ENCODE measurements around the gene COL5A1.

COL5A1 gene

DNA sequence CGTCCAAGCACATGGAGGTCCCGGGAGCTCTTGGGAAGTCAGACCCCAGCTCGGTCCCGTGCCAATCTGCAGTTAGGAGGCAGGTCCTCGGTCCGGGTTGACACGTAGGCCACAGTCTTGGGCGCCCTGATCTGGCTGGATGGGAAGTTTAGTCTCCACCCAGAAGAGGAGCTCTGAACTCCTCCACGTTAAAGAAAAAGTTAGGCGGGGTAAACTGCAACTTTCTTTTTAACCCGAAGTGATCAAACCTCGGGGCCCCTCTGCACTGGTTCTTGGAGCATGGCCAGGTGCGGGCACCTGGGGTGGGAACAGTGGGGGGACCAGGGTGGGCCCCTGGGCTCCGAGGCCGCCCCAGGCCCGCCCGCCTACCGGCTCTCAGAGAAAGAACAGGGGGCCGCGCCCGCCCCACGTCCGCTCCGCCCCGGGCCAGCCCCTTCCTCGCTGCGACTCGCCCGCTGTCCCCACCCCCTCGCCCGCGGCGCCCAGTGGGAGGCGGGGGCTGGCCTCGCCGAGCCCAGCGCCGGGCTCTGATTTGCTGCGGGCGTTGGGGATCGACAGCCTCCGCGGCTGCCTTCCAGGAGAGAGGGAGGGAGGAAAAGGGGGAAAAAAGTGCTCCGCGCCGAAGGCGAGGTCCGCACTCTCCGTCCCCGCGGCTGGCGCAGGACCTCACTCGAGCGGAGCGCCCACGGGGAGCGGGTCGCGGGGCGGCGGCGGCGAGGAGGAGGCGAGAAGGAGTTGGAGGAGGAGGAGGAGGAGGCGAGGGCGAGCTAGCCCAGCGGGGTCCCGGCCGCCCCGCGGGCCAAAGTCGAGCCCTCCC, at the start of gene COL5A1:
COL5A1 (plus strand) TSS at position 631 of the 817 bp plus-strand sequence. CDS start 385 bp downstream, outside the sequence.
- FAIRE-seq: no peak

GRCh38 chr9:134592018-134592818, 49.4 kb upstream of the COL5A1 start:
- no peak for FAIRE-seq

DNA sequence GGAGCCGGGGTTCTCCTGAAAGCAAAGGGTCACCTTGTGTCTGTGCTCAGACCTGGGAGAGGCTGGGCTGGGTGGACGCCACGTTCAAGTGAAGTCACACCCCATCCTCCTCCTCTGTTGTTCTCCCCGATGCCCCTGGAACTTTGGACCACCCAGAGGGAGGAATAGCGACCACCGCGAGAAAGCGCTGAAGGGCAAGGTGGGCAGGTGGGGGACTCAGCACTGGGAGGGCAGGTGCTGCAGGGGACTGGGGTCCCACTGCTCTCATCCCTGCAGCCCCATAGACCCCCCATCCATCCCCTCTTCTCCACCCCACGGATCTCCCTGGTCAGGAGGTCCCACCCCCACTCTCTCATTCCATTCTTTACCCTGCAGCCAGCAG, 48.8 kb upstream of the COL5A1 start:
- FAIRE-seq: no peak

- no peak for FAIRE-seq
Measured at GRCh38 chr9:134593286-134594077, 48.1 kb upstream of the COL5A1 start.

DNA sequence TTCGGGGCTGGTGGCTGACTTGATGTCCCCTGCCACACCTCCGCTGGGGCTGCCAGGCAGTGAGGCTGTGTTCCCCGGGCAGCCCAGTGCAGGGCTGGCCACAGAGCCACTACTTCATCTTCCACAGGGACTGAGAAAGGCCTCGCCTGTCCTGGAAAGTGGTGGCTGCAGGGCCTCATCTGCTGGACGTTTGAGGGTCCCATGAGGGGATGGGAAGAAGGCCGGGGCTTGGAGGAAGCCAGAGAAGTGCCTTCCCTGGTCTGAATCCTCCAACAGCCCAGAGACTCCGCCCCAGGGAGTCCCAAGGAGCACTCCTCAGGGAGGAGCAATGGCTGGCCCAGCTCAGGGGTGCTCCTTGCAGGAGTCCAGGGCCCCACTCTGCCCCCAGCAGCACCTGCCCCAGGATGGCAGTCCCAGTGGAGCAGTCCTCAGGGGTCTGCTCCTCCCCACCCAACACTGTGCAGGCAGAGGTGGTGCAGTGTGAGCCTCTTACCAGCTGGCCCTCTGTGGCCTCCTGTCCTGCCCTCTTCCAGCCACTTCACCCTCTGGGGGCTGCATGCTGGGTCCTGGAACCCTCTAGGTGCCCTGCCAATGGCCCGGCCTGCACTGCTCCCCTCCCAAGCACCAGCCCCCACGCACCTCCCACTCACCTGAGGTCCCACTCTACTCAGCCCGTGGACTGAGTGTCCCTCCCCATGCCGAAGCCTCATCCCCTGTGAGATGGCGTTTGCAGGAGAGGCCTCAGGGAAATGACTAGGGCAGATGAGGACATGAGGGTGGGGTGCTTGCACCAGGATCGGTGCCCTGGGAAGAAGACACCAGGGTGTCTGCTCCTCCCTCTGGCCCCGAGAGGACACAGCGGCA, 47.3 kb upstream of the COL5A1 start:
- no peak for FAIRE-seq

DNA sequence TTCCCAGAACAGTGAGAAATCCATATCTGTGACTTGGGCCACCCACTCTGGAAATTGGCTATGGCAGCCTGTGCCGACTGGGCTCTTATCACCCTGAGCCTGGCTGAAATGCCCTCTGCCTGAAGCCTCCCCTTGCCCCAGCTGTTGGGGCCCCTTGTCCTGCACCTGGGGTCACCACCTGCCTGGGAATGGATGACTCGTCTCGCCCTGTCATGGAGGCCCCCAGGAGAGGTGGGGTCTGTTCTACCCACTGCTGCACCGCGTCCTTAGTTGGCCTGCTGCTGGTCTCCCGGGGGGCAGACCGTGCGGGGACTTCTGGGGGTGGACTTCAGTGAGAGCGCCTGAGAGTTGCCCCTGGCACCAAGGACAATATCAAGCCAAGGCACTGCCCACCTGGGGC, 46.6 kb upstream of the COL5A1 start:
- no peak for FAIRE-seq

DNA sequence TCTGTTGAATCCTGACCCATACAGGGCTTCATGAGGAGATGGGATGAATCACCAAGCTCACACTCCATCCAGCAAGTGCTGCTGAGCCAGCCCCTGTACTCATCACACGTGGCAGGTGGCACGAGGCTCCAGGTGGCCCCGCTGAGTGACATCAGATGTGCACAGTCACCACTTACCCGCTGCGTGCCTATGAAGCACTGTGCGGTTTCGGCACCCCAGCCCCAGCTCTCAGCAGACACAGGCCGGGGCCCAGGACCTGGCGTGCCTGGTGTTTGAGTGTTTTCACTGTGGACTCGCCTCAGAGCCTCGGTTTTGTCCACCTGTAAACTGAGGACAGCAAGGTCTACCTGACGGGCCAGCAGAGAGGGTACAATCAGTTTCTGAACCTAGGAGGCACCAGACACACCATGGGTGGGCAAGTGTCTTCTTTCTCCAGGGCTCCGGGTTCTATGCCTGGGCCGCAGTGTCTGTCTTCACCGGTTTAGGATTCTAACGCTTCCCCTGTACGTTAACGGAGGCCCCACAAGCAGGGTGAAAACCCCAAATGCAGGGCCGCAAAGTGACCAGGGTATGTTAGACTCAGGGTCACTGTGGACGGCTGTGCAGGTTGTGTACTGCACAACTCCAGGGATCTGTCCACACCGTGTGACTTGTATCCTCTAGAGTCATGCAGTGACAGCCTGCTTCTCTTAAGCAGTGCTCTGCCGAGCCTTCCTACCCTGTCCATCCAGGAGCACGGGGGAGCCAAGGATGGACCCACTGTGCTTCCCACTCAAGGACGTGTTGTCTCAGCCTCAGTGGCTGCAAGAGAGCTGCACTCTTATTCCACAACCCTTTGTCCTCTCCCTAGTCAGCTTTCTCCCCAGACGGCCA, 44.3 kb upstream of the COL5A1 start:
- FAIRE-seq: no peak

DNA sequence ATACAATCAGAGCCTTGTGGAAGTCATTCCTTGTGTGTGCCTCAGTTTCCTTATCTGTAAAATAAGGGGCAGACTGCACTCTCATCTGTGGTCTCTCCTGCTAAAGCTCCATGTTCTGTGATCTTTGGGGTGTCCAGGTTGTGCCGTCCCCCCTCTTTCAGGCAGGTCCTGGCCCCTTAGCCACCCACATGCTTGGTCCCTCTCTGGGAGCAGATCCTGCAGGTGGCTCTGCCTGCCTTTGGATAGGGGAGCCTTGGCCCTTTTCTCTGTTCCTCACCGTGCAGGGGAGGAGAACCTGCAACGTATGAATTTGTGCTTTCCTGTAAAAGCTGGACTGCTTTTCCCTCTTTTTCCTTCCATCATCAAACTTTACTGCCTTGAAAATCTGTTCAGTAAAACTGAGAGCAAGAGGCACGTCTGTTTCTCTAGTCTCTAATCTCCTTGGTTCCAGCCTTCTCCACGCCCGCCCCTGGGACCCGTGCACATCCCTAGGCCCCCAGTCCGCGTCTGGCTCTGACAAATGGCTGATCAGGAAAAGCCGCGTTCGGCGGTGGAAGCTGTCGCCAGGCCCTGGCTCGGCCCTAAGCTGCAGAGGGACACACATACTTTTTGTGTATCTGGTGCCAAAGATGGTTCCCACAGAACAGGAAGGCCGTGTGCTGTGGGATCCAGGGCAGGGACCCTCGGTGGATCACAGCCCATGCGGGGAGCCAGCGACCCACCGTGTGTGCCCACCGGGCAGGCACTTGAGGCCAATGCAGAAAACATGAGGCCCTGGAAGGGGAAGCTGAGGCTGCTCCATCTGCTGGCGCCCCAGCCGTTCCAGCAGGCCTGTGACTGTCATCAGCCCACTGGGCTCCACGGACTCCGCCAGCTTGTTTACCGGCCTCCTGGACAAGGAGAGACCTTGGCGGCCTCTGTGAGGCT, 43.4 kb upstream of the COL5A1 start:
- FAIRE-seq: no peak

DNA sequence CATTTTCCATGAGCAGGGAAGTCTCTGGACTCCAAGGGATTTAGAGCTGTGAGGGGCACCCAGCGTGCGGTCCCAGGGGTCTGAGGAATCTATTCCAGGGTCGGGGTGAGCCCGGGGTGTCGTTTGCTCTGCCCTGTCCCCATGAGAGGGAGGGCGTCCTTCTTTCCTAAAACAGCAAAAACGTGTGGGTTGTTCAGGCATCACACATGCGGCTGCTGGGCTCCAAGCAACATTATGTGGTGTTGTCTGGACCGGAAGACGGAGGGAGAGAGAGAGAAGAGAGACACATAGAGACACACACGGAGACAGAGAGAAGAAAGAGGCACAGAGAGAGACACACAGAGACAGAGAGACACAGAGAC, 42.7 kb upstream of the COL5A1 start:
- FAIRE-seq: no peak

DNA sequence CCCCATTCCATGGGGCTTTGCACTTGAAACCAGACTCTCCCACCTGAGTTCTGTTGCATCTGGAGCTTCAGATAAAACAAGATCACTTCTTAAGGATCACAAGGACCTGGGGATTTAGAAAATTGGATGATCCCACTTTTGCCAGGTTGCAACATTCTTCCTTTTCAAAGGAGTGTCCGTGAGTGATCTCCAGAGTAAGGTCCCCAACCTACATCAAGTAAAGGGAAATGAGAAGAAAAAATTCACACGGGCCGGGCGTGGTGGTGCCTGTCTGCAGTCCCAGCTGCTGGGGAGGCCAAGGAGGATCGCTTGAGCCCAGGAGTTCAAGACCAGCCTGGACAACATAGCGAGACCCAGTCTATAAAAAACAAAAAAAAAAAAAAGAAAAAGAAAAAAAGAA, 41.2 kb upstream of the COL5A1 start:
- no peak for FAIRE-seq

DNA sequence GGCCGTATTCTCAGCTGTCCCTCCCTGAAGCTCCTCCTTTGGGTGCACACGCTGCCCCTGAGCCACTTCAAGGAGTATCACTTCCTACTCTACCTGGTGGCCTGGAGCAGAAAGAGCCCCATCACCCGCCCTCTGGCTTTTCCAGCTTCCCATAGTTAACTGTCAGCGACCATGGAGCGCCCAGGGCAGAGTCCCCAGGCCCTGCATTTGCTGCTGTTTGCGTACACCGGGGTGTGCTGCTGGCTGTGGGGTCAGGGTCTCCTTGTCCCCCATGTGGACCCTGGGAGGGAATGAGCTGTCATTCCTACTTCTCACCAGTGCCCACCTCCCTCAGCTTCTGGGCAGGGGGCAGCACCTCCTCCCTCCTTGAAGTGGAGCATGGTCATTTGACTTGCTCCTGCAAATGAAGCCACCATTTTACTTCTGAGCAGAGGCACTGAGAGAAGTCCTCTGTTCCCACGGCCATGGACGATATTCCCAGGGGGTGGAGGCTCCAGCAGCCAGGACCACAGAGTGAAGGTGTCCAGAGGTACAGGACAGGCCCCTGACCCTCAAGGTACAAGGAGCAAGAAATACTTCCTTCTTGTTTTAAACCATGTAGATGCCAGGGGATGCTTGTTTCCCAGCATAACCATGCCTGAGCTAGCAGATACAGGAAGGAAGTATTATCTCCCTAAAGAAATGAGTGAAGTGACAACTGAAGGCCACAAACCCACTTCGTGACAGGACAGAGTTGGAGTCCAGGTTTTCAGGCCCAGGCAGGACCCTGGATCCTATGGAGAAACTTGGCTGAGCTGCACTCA, 40.6 kb upstream of the COL5A1 start:
- FAIRE-seq: no peak

DNA sequence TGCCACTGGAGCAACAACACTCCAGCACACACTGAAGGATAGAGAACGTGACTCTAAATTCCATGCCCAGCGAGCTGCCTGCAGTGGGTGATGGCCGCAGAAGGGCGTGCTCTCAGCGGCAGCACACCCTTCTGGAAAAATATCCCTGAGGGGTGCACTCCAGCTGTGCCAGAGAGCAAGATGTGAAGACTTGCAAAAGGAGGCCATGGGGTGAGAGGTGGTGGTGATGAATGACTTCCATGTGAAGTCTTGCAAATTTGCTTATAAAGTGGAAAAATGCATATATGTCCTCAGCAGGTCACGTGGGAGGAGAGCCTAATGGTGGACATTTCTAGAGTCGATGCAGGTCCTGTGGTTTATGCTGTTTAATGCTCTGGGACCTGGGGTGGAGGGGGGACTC, 39.8 kb upstream of the COL5A1 start:
- FAIRE-seq: no peak

DNA sequence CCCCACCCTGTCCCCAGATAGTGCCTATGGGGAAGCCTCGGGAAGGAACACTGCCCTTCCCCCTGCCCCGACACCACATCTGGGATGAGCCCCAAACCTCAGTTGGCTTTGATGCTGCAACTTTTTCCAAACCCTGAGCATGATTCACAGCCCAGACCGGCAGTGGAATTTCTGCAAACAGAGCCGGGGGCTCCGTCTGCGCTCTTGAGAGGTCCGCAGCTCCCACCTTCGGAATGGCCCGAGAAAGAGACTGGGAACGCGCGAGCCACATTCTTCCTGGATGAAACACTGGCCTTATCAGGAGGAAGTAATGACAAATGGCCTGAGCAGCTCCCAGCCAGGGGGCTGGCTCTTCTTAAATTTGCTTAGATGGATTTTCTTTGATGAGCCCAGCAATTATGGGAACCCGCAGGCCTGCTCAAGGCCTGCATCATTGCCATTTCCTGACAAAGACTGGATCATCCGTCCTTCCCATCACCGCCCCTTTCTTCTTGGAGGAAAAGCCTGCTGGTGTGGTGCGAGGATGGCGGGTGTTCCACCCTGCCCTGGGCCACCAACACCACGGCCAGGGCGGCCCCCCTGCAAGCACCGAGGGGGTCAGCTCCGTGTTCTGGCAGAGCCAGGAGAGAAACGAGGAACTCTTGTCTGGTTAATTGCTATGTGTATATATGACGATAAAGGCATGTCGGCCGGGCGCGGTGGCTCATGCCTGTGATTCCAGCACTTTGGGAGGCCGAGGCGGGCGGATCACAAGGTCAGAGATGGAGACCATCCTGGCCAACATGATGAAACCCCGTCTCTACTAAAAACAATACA, 38.8 kb upstream of the COL5A1 start:
- FAIRE-seq: no peak

DNA sequence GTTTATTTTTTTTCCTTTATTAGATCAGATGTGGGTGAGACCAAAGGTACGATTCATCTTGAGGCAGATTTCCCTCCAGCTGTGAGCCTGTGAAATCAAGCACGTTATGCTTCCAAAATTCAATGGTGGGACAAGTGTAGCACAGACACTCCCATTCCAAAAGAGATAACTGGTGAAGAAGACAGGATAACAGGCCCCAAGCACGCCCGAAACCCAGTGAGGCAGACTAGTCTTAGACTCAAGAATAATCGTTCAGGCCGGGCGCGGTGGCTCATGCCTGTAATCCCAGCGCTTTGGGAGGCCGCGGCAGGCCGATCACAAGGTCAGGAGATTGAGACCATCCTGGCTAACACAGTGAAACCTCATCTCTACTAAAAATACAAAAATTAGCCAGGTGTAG, 36.8 kb upstream of the COL5A1 start:
- no peak for FAIRE-seq

GRCh38 chr9:134605351-134605965, 36.1 kb upstream of the COL5A1 start:
- no peak for FAIRE-seq

DNA sequence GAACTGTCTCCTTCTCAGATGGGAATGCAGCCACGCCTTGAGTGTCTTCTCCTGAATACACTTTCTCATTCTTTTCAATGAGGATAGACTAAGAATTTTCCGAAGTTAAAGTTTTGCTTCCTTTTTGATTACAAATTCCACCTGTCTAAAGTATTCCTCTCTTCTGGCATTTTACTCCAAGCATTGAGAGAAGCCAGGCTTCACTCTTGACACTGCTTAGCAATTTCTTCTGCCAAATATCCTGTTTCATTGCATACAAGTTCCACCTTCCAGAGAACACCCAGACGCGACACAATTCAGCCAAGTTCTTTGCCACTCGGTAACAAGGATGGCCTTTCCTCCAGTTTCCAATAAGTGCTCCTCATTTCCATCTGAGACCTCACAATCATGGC, 35.6 kb upstream of the COL5A1 start:
- no peak for FAIRE-seq

DNA sequence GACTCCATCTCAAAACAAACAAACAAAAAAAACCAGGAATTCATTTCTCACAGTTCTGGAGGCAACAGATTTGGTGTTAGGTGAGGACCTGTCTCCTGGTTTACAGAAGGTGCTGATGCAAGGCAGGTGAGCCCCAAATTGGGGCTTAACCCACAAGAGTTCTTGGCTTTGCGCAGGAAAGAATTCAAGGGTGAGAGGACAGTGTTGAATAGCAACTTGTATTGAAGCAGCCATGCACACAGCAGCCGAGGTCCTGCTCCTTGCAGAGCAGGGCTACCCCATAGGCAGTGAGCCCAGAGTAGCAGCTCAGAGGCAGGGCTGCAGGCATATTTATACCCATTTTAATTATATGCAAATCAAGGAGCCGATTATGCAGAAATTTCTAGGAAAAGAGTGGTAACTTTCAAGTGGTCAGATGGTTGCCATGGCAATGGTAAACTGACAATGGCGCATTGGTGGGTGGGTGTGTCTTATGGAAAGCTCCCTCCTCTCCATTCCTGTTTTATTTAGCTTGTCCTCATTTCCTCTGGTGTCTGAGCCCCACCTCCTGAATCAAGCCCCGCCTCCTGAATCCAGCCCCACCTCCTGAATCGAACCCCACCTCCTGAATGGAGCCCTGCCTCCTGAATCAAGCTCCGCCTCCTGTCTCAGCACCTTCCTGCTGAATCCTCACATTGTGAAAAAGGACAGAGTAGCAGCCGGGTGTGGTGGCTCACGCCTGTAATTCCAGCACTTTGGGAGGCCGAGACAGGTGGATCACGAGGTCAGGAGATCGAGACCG, 34.5 kb upstream of the COL5A1 start:
- no peak for FAIRE-seq
